KMS-11 (cell line): ENCODE measurements around the gene ACVR1C.
A peak's percentile ranks its signal among the peaks of the same experiment; 100 is the strongest.
"Not testable (repeated sequence)": the region's sequence is repeated elsewhere in the genome, so short reads cannot be mapped to it uniquely, and the experiment has no call there.

Source experiments
- H2AFZ ChIP-seq: fragments of 200-600 bp; sonication (generic); 2 replicates; pipeline ENCODE4 v1.6.1; 2016; ENCODE audit warnings: antibody characterized with exemption, mixed run types, low read depth
- H3K27ac ChIP-seq: fragments of 200-600 bp; sonication (generic); 2 replicates; pipeline ENCODE4 v1.6.1; 2016; ENCODE audit warnings: mild to moderate bottlenecking, mixed run types
- H3K27me3 ChIP-seq: fragments of 200-600 bp; sonication (generic); 2 replicates; pipeline ENCODE4 v1.6.1; 2017; ENCODE audit warnings: mild to moderate bottlenecking, low read depth, mixed run types, moderate library complexity; ENCODE audit not compliant: insufficient read depth
- H3K36me3 ChIP-seq: fragments of 200-600 bp; sonication (generic); 2 replicates; pipeline ENCODE4 v1.6.1; 2017; ENCODE audit warnings: mild to moderate bottlenecking, mixed run types; ENCODE audit not compliant: insufficient read depth
- H3K4me1 ChIP-seq: fragments of 200-600 bp; sonication (generic); 2 replicates; pipeline ENCODE4 v1.6.1; 2016; ENCODE audit warnings: mild to moderate bottlenecking, low read depth, mixed run types; ENCODE audit not compliant: poor library complexity, severe bottlenecking
- H3K4me2 ChIP-seq: fragments of 200-600 bp; sonication (generic); 2 replicates; pipeline ENCODE4 v1.7.0; 2016; ENCODE audit warnings: mild to moderate bottlenecking, mixed run types
- H3K4me3 ChIP-seq: fragments of 200-600 bp; sonication (generic); IDR thresholded peaks from 2 replicates; pipeline ENCODE4 v1.6.1; 2017; ENCODE audit warnings: low read depth, low read length, mixed read lengths; ENCODE audit not compliant: insufficient read depth
- H3K79me2 ChIP-seq: fragments of 200-600 bp; sonication (generic); 2 replicates; pipeline ENCODE4 v1.6.1; 2016; ENCODE audit warnings: low read depth, mixed run types; ENCODE audit not compliant: insufficient read depth
- H3K9ac ChIP-seq: fragments of 200-600 bp; sonication (generic); 2 replicates; pipeline ENCODE4 v1.6.1; 2016; ENCODE audit warnings: mild to moderate bottlenecking, mixed run types
- H4K20me1 ChIP-seq: fragments of 200-600 bp; sonication (generic); 2 replicates; pipeline ENCODE4 v1.6.1; 2016; ENCODE audit warnings: mild to moderate bottlenecking, mixed run types; ENCODE audit not compliant: insufficient read depth
- TF ChIP-seq, protein P1 (sequence below): fragments of 200-600 bp; sonication (generic); conservative IDR thresholded peaks from 2 replicates; pipeline ENCODE4 v1.6.1; 2017; ENCODE audit warnings: low read depth, mild to moderate bottlenecking, antibody characterized with exemption, low read length, moderate library complexity, mixed read lengths

Gene ACVR1C

GRCh38 chr2:157587576-157587975 lies 41.1 kb downstream of the ACVR1C start:
- TF ChIP-seq, protein P1, sequence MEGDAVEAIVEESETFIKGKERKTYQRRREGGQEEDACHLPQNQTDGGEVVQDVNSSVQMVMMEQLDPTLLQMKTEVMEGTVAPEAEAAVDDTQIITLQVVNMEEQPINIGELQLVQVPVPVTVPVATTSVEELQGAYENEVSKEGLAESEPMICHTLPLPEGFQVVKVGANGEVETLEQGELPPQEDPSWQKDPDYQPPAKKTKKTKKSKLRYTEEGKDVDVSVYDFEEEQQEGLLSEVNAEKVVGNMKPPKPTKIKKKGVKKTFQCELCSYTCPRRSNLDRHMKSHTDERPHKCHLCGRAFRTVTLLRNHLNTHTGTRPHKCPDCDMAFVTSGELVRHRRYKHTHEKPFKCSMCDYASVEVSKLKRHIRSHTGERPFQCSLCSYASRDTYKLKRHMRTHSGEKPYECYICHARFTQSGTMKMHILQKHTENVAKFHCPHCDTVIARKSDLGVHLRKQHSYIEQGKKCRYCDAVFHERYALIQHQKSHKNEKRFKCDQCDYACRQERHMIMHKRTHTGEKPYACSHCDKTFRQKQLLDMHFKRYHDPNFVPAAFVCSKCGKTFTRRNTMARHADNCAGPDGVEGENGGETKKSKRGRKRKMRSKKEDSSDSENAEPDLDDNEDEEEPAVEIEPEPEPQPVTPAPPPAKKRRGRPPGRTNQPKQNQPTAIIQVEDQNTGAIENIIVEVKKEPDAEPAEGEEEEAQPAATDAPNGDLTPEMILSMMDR: no peak
- no peaks in the 10 kb centered on the region for H3K36me3 ChIP-seq
- no peak overlapping the region for H3K4me3 ChIP-seq
- no peaks in the 10 kb centered on the region for H3K4me1 ChIP-seq
- H3K79me2 ChIP-seq: no peaks in the 10 kb centered on the region
- no peak overlapping the region for H3K4me2 ChIP-seq
- H3K27ac ChIP-seq: no peak overlapping the region
- no peak overlapping the region for H2AFZ ChIP-seq
- no peaks in the 10 kb centered on the region for H3K27me3 ChIP-seq
- H3K9ac ChIP-seq: no peak overlapping the region
- H4K20me1 ChIP-seq: no peaks in the 10 kb centered on the region

GRCh38 chr2:157574165-157574564 lies 54.5 kb downstream of the ACVR1C start:
- H3K4me3 ChIP-seq: no peak overlapping the region
- no peak overlapping the region for H3K27ac ChIP-seq
- H3K4me2 ChIP-seq: no peak overlapping the region
- no peaks in the 10 kb centered on the region for H3K27me3 ChIP-seq
- H3K79me2 ChIP-seq: no peaks in the 10 kb centered on the region
- H3K36me3 ChIP-seq: no peaks in the 10 kb centered on the region
- H3K4me1 ChIP-seq: peaks cover 5% of the 10 kb centered on the region
- TF ChIP-seq, protein P1: no peak
- H4K20me1 ChIP-seq: no peaks in the 10 kb centered on the region
- no peak overlapping the region for H3K9ac ChIP-seq
- no peak overlapping the region for H2AFZ ChIP-seq

- H3K4me3 ChIP-seq: no peak overlapping the region
- no peaks in the 10 kb centered on the region for H4K20me1 ChIP-seq
- TF ChIP-seq, protein P1: peak; percentile 83
- H2AFZ ChIP-seq: no peak overlapping the region
- no peak overlapping the region for H3K4me2 ChIP-seq
- peaks cover 5% of the 10 kb centered on the region for H3K4me1 ChIP-seq
- H3K27ac ChIP-seq: no peak overlapping the region
- H3K79me2 ChIP-seq: no peaks in the 10 kb centered on the region
- no peak overlapping the region for H3K9ac ChIP-seq
- no peaks in the 10 kb centered on the region for H3K27me3 ChIP-seq
- no peaks in the 10 kb centered on the region for H3K36me3 ChIP-seq
Observed at GRCh38 chr2:157572725-157573124, 55.9 kb downstream of the ACVR1C start.

GRCh38 chr2:157566623-157567022 lies 62.0 kb downstream of the ACVR1C start:
- H2AFZ ChIP-seq, H3K27ac ChIP-seq, H3K27me3 ChIP-seq, H4K20me1 ChIP-seq, H3K79me2 ChIP-seq, H3K4me1 ChIP-seq, H3K4me2 ChIP-seq, H3K36me3 ChIP-seq, H3K9ac ChIP-seq, H3K4me3 ChIP-seq: not testable (repeated sequence)

DNA sequence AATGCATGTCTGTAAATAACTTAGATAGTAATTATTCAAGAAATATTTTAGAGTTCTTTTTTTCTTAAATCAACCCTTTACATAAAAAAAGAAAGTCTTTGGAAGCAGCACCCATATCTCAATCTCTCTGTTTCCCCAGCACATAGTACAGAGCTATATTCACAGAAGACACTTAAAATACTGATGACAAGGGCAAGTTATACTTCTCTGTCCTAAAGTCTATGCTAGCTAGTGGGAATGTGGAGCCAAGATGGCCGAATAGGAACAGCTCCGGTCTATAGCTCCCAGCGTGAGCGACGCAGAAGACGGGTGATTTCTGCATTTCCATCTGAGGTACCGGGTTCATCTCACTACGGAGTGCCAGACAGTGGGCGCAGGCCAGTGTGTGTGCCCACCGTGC lies 62.6 kb downstream of the ACVR1C start:
- H3K4me1 ChIP-seq, H3K79me2 ChIP-seq, H2AFZ ChIP-seq, H3K4me2 ChIP-seq, H4K20me1 ChIP-seq, H3K27ac ChIP-seq, H3K9ac ChIP-seq, H3K27me3 ChIP-seq, H3K36me3 ChIP-seq, H3K4me3 ChIP-seq: not testable (repeated sequence)

GRCh38 chr2:157565550-157565949 lies 63.1 kb downstream of the ACVR1C start:
- Histone ChIP-seq H3K36me3 (no peaks in the 10 kb centered on the region), H3K9ac (no peak overlapping the region), H3K27ac (no peak overlapping the region), H3K4me1 (no peaks in the 10 kb centered on the region), H3K79me2 (no peaks in the 10 kb centered on the region), H3K4me3 (no peak overlapping the region), H3K27me3 (no peaks in the 10 kb centered on the region), H3K4me2 (no peak overlapping the region), H2AFZ (no peak overlapping the region), H4K20me1 (no peaks in the 10 kb centered on the region)
- TF ChIP-seq, protein P1: no peak
